Hepatocyte (in vitro differentiated cells): ENCODE measurements around the gene DNLZ.

ENCODE experiments used
- CTCF ChIP-seq: fragments of 200-600 bp; sonication (generic); IDR thresholded peaks from 2 replicates; pipeline ENCODE4 v1.5.1; 2016; ENCODE audit warnings: antibody characterized with exemption, mild to moderate bottlenecking; ENCODE audit not compliant: poor library complexity
- EZH2 ChIP-seq: fragments of 200-600 bp; sonication (generic); IDR thresholded peaks from 2 replicates; pipeline ENCODE4 v1.6.1; 2016; ENCODE audit warnings: antibody characterized with exemption, mild to moderate bottlenecking, borderline replicate concordance
- EZH2phosphoT487 ChIP-seq: fragments of 200-600 bp; sonication (generic); IDR thresholded peaks from one replicate; pipeline ENCODE4 v1.6.1; 2018; ENCODE audit warnings: antibody characterized with exemption, mild to moderate bottlenecking, low read depth, moderate library complexity; ENCODE audit not compliant: unreplicated experiment, severe bottlenecking

DNA sequence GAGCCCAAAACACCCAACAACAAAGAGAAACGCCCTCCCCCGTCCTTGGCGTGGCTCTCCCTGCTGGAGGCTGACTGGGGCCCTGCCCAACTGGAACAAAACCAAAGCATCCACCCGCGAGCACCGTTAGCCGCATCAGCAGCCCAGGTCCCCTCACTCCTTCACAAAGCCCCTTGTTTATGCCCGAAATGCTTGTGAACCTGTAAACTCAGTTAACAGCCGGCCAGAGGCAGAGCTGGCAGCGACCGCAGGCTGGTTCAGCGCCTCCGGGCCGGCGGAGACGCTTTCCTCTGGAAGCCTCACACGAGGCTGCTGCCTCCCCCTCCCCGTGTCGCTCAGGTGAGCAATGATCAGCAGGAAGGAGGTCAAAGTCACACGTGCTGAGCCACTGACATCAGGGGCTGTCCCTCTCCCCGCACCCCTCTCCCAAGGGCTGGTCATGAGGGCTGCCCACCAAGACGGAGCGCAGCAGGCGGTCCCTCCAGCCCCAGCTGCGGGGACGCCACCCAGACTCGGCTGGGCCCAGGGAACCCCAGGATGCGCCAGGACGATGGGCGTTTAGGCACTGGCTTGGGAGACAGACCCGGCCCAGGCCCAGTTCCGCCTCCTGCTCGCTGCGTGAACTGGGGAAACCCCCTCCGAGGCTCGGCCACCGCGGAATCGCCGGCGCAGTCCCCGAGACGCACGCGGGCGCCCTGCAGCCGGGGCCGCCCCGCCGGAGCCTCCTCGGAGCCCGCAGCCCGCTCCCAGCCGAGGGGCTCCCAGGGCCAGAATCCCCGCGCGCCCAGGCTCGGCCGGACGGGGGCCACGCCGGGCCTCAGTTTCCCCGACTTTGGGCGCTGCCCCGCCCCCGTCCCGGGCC lies 35.9 kb upstream of the DNLZ start:
- TF ChIP-seq CTCF (no peak), EZH2phosphoT487 (no peak), EZH2 (no peak)
